Measurements from ENCODE around the gene AQP12A. TPM values are rescaled to one million over a fixed set of nuclear protein-coding genes. Genes with fewer than 3 reads are reported as not detected.

The AQP12A gene
- total and polyA plus RNA-seq, 10 of the 15 experiments (the other 5 are each of a cell fraction or from before 2014, with no cell fraction given), result not detected

- TF ChIP-seq SMAD1 (IDR thresholded peaks at IDR 0.05; ENCODE audit: low read depth, partially characterized antibody) (no peak), YBX1 (IDR thresholded peaks at IDR 0.05) (no peak), SKIL (IDR thresholded peaks at IDR 0.05; ENCODE audit: low read depth, poor library complexity, severe bottlenecking) (no peak), JUND (IDR thresholded peaks at IDR 0.05; ENCODE audit: low read depth, low read length) (no peak), CTCF (IDR thresholded peaks at IDR 0.05 in 2 of 3, conservative IDR thresholded peaks at IDR 0.05 in 1 of 3; ENCODE audit: control insufficient read depth in 2 of 3, extremely low read depth in 1 of 3, insufficient read depth in 1 of 3, low read depth in 3 of 3, low read length in 3 of 3) (no peak), NR2C1 (IDR thresholded peaks at IDR 0.05) (no peak), RB1 (IDR thresholded peaks at IDR 0.05; ENCODE audit: borderline replicate concordance) (no peak), MTA3 (IDR thresholded peaks at IDR 0.05; ENCODE audit: borderline replicate concordance, low read length) (no peak), NR2C2 (IDR thresholded peaks at IDR 0.05; ENCODE audit: borderline replicate concordance, control insufficient read depth, insufficient read length, low read depth) (no peak), MTA2 (IDR thresholded peaks at IDR 0.05; ENCODE audit: low read depth) (no peak), ZNF384 (IDR thresholded peaks at IDR 0.05; ENCODE audit: borderline replicate concordance, low read depth, low read length) (no peak)
Measured at GRCh38 chr2:240644171-240644651, 47.5 kb upstream of the AQP12A start (continued).
